NOMO-1 (cell line): ENCODE results near the gene RALGPS1.

Source experiments
- DNase-seq, 2 experiments: peaks; one replicate each; lab custom pipeline; 2025; ENCODE audit not compliant: unreplicated experiment in 2 of 2; lab: John Stamatoyannopoulos, UW

The RALGPS1 gene

DNA sequence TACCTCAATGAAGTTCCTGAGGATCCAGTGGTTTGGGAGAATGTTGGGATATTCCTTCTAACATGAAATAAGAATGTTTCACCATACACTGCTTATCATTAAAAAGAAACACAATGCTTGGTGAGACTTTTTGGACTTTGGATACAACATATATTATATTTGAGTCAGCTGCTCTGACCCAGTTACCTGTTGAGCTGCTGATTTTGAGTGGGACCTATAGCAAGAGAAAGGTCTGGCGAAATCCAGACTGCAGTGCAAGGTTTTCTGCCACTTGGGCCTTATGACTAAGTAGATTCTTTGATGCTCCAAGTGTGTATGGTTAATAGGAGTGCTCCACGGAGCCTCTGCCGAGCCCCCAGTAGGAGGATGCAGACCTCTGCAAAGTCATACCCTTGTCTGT is 10.0 kb upstream of the RALGPS1 start:
- no peak for DNase-seq

DNA sequence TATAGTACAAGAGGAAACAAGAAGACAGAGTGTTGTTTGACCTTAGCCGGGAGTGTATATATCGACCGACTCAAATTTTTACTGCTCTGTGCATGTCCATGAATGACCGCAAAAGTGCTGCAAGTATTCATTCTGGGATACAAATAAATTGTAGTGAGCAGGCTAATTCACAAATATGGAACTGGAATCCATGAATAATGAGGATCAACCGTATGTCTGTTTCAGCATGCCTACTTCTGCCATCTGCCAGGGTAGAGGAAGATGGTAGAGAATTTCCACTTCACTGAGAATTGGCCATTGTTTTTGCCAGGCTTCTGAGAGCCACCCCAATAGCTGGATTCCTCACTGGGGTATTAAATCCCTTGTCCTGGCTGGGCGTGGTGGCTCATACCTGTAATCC is 8.5 kb upstream of the RALGPS1 start:
- no peak for DNase-seq

GRCh38 chr9:126907058-126907457 is 7.5 kb upstream of the RALGPS1 start:
- no peak for DNase-seq

GRCh38 chr9:126915281-126915816 is 767 bp downstream of the RALGPS1 start:
- DNase-seq = no peak

DNA sequence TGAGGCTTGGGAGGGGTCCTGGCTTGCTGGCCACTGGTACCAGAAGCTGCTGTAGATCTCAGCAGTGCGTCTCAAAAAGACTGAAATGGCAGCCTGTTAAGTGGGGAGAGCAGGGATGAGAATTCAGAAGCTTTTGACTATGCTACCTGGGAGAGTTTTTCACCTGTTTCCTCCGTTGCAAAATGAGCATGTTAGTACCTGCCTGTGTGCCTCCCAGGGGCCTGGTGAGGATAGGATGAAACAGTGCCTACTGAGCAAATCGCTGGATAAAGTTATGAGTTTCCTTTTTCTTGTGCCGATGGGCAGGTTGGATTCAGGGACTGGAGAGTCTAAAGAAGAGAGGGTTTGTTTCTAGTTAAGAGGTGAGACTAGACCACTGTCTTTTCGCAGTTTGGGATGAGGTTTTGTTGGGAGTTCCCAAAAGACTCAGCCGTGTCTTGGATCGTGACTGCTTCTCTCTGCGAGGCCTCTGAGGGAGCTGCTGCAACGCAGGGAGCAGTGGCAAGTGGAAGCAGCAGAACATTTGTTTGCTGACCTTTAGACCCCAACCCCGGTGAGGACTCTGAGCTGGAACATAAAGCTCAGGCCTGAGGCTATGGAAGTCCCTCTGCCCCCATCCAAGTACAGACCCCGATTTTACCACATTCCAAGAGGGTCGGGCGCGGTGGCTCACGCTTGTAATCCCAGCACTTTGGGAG is 1.4 kb downstream of the RALGPS1 start:
- no peak for DNase-seq

DNA sequence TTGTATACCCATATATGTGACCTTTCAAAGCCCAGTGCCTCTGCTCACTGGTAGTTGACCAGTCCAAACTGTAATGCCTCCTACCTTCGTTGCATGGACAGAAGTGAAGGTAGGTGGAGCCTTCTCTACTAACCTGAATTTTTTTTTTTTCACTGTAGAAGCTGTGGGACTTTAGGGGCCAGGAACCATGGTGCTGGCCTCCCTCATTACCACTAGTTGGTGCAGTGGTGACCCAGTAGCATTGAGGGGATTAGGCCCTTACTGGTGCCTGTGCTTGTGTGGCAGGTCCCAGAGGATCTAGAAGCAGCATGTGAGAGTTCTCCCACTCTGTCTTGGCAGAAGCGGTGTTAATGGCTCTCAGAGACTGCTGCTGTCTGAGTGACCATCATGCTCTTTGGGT is 2.3 kb downstream of the RALGPS1 start:
- no peak for DNase-seq

DNA sequence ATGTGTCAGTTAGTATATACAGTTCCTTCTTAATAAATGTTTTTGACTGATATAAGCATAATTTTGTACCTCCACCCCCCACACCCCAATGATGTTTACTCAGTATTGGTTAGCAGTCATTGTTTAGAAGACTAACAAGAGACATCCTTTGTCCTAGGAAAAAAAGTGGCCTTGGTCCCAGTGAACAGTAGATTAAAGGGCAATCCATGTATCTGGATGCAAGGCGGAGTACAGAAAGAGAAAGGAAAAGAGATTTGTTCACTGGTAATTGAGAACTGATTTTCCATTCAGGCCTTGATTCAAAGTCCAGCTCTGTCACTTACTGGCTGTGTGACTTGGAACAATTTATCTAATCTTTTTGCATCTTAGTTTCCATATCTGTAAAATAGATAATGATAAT is 4.6 kb downstream of the RALGPS1 start:
- no peak for DNase-seq

DNA sequence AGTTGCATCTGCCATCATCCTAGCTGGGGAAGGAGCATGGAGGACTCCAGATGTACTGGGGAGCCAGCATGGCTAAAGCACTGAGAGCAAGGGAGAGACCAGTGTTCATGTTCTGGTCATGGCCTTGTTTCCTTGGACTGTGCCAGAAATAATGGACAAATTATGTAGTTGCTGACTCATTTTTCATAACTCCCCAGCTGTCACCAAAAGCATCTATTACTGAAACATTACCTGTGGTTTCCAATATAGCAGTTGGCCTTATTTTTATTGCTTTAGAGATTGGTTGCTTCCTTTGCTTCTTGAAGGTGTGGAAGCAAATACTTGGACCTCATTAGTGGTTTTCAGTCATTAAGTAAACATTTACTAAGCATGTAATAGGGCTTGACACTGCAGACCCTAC is 11.3 kb downstream of the RALGPS1 start:
- no peak for DNase-seq

DNA sequence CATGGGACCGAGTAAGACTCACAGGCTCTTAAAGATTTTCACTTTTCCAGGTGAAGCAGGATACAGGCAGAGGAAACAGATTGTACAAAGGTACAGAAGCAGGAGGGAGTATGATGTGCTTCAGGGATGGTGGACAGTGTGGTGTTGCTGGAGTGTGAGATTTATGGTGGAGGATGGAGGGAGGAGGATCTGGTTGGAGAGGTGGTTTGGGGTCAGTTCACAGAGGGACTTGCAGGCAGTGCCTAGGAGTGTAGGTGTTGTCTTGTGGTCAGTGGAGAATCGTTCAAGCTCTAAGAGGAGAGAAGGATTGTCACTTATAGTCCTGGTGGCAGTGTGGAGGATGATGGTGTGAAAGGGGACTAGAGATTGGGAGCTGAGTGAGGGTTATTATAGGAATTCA is 11.8 kb downstream of the RALGPS1 start:
- no peak for DNase-seq

DNA sequence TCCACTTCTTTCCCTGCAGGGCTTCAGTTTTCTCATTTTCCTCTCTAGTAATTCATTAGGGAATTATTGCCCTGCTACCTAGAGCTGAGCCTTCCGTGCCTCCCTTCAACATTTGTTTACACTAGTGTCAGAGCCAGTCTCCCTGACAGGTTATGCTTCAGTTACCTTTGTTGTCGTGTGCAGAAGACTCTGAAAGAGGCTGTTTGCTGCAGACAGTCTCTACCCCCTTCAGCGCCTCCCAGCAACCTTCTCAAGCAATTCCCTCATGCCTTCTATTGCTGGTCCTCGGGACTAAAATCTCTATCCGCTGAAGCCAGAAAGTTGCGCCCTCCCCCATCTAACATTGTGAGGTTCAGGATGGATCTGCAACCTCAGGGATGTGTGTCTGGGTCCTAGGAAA is 12.8 kb downstream of the RALGPS1 start:
- no peak for DNase-seq

- DNase-seq = no peak
Measured at GRCh38 chr9:126932871-126933321, 18.3 kb downstream of the RALGPS1 start.

DNA sequence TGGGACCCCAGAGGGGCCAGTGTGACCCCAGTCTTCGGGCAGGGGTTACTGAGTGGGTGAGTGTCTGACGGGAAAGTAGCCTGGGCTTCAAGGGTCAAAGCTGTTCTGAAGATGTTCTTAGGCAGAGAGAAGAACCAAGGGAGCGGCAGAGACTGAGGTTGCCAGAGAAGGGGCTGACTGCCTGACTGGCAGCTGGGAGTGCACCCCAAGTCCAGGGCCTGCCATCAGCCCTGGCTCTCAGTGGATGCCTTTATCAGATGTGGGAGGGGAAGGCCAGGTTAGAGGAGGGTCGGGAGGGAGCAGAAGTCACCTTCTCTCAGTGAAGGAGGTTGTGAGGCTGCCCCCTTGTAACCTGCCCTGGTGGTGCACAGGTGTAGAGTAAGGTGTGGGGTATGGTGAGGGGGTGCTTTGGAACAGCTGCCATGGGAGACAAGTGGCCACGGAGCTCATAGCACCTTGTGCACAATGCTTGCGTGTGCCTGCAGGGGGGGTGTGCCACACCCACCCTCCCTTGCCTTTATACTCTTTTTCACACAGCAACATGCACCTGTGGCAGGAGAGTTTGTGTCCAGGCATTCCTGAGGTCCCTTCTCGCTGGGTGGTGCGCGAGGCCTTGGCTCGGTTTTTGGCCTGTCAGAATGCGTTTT is 18.9 kb downstream of the RALGPS1 start:
- no peak for DNase-seq

- DNase-seq = no peak
Measured at GRCh38 chr9:126934441-126934840, 19.9 kb downstream of the RALGPS1 start.

- no peak for DNase-seq
Measured at GRCh38 chr9:126935630-126936029, 21.0 kb downstream of the RALGPS1 start.

GRCh38 chr9:126937444-126937843 is 22.9 kb downstream of the RALGPS1 start:
- DNase-seq = no peak

DNA sequence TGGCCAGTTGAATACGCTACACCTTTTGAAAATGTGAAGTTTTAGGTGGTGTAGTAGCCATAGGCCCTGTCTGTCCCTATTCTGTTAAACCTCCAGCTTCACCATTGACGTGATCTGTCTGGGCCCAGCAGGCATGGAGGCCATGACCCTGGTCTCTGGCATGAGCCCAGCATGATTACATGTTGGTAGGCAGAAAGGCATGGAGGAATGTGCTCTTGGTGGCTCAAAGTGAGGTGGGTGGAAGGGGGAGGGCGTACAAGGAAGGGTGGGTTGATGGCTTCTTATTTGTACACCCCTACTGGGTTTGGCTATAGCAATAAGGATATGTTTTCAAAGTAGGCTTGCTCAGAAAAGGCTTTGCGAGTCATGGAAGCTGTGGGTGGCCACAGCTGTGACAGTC is 23.7 kb downstream of the RALGPS1 start:
- no peak for DNase-seq

- DNase-seq = no peak
Measured at GRCh38 chr9:126939821-126940221, 25.2 kb downstream of the RALGPS1 start.

DNA sequence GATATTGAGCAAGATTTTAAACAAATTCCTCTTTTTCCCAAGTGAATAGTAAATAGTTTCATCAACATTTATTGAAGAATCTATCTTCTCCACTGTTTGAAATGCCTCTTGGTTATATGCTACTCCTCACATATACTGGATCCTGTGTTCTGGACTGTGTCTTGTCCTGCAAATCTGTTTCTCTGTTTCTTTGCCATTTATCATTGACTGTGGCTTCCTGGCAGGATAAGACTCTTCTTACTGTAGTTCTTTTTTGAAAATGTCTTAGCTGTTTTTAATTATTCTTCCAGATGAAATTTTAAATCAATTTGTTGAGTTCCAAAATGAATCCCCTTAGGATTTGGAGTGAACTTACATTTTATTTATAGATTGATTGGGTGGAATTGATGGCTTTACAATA is 27.8 kb downstream of the RALGPS1 start:
- no peak for DNase-seq

DNA sequence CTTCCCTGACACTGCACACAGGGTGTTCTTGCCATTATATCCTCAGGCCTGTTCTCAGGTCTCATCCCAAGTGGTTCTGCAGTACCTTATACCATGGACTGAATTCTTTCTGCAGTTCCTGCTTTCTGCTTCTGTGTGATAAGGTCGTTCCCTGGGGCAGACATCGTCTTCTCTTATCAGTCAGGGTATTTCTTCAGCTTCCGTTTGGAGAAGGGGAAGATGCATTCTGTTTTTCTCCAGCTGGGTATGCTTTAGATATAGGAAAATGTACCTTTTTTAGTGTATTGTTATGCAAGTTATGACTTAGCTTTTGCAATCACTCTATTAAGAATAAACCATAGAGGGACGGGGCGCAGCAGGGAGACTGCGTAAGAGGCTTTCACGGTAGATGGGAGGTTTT is 31.1 kb downstream of the RALGPS1 start:
- peak; percentile 57 to 78 for DNase-seq

DNA sequence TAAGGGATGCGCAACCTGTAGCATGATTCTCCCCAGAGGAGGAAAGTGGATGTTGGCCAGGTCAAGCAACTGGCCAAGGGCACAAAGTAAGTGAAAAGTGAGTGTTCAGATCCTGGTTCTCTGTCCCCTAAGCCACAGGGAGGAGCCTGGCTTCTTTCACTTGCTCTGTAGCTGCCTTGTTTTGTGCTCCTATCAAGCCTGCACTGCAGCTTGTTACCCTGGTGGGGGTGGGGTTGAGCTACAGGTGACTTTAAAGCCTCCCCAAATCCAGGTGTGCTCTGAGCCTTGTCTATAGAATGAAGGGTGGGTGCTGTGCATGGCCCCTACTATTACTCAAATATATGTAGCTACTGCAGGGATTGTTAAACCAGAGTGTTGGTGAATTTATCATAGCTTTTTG is 32.9 kb downstream of the RALGPS1 start:
- DNase-seq = peak in 1 of 2 experiments; percentile 2

- no peak for DNase-seq
Measured at GRCh38 chr9:126952205-126952977, 37.8 kb downstream of the RALGPS1 start.
